GM21381 (cell line): Measurements from ENCODE around the gene TMEM62.

Experiments
- ATAC-seq: cut with Tn5 transposase; IDR thresholded peaks from one replicate; pipeline ENCODE4 v1.9.1; 2021; ENCODE audit warnings: mild to moderate bottlenecking, moderate library complexity; ENCODE audit not compliant: unreplicated experiment

TMEM62 gene

GRCh38 chr15:43226436-43227305 lies 93.3 kb downstream of the TMEM62 start:
- no peak for ATAC-seq

GRCh38 chr15:43229977-43230376 lies 96.6 kb downstream of the TMEM62 start:
- no peak for ATAC-seq

GRCh38 chr15:43230640-43231115 lies 97.3 kb downstream of the TMEM62 start:
- ATAC-seq: no peak

- no peak for ATAC-seq
Observed at GRCh38 chr15:43232289-43232874, 99.0 kb downstream of the TMEM62 start.
